Gastrocnemius medialis (tissue), 4 donors: ENCODE data around the gene BCR. TPM values are rescaled to one million over a fixed set of nuclear protein-coding genes. Genes with fewer than 3 reads are reported as not detected.

Experiments
- ATAC-seq, 2 donors: fragments of 150-250 bp; one replicate each; pipeline ENCODE4 v1.9.1; 2016
- DNase-seq, 2 donors: peaks; one replicate each; pipeline ENCODE4 v3.0.0-alpha.2; 2019
- H3K27ac ChIP-seq, 4 donors: fragments of 200-600 bp; sonication (generic); 1 replicate in 1 of 4; 2 replicates in 3 of 4; pipeline ENCODE4 v1.5.1; 2016 to 2018; ENCODE audit warnings: mild to moderate bottlenecking in 2 of 4, moderate library complexity in 1 of 4
- H3K27me3 ChIP-seq, 3 donors: fragments of 200-600 bp; sonication (generic) in 2 of 3; 1 replicate in 1 of 3; 2 replicates in 2 of 3; pipeline versions ENCODE4 v1.5.1 to v1.6.0; 2016 to 2019; ENCODE audit warnings: mild to moderate bottlenecking in 1 of 3, moderate library complexity in 1 of 3
- H3K36me3 ChIP-seq, 2 donors: fragments of 200-600 bp; sonication (generic) in 1 of 2; one replicate each; pipeline ENCODE4 v1.5.1; 2017 to 2018
- H3K4me1 ChIP-seq, 2 donors: fragments of 200-600 bp; sonication (generic) in 1 of 2; one replicate each; pipeline ENCODE4 v1.5.1; 2016 to 2017; ENCODE audit warnings: mild to moderate bottlenecking in 2 of 2
- H3K4me3 ChIP-seq, 4 donors: fragments of 200-600 bp; sonication (generic) in 3 of 4; 1 replicate in 1 of 4; 2 replicates in 3 of 4; pipeline ENCODE4 v1.5.1; 2016 to 2019; ENCODE audit warnings: mild to moderate bottlenecking in 2 of 4
- H3K9me3 ChIP-seq, 3 donors: fragments of 200-600 bp; sonication (generic) in 2 of 3; 1 replicate in 1 of 3; 2 replicates in 2 of 3; pipeline ENCODE4 v1.5.1; 2016 to 2019
- CTCF ChIP-seq, 5 experiments: fragments of 450-650 bp in 3 of 5; fragments of 200-600 bp in 2 of 5; sonication (generic) in 2 of 5; IDR thresholded peaks in 4 of 5; conservative IDR thresholded peaks in 1 of 5; 1 replicate in 4 of 5; 2 replicates in 1 of 5; pipeline ENCODE4 v1.5.1; 2016 to 2019; ENCODE audit warnings: antibody characterized with exemption in 5 of 5, mild to moderate bottlenecking in 3 of 5, moderate library complexity in 3 of 5
- POLR2A ChIP-seq, 2 donors: fragments of 450-650 bp; IDR thresholded peaks; one replicate each; pipeline ENCODE4 v1.6.1; 2017; ENCODE audit warnings: antibody characterized with exemption in 2 of 2, mild to moderate bottlenecking in 2 of 2, moderate library complexity in 2 of 2
- in situ Hi-C, 4 donors: fragments of 200-750 bp; cut with MboI; loops; one replicate each; pipeline versions ENCODE4 v1.15.0 to v1.8.0; 2017; ENCODE audit warnings: low sequenced_read_pairs in 4 of 4
- intact Hi-C: fragments of 100-400 bp; cut with DNase I; formaldehyde crosslinking; loops from one replicate; pipeline ENCODE4 v1.15.1; 2023; ENCODE audit warnings: low total_unique reads
- total RNA-seq, 4 donors: library from RNA; depleted of rRNA; stranded (reverse); fragments of >200 nt; gene quantifications; one replicate each; pipeline versions ENCODE4 v1.1.0 to v1.2.3, GENCODE V29; 2016

BCR gene
- total RNA-seq, 4 donors from 2014 or later: 10.3 to 13.0 (median 12.4) TPM

DNA sequence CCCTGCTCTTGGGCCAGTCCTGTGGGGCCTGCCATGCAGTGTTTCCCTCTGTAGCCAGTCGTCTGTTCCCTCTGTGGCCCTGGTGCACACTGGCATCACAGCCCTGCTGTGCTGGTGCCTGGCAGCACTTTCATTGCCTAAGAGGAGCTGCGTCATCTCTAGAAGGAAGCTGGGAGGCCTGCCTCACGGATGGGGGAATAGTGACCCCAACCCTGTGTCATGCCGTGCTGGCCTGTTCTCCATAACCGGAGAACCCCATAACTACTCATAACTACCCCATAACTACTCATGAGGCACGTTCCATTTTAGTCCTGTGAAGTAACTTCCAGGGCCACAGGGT, 21.0 kb upstream of the BCR start:
- DNase-seq (no peak), ATAC-seq (no peak)
- Histone ChIP-seq H3K9me3 (no peaks in the 10 kb centered on the region), H3K27me3 (no peaks in the 10 kb centered on the region), H3K4me3 (no peak overlapping the region), H3K27ac (no peak overlapping the region), H3K4me1 (no peaks in the 10 kb centered on the region), H3K36me3 (no peaks in the 10 kb centered on the region)
- intact Hi-C loops: no loop called here
- in situ Hi-C loops: no loop called here
- no peak for TF ChIP-seq CTCF (IDR thresholded peaks at IDR 0.05 in 4 of 5, conservative IDR thresholded peaks at IDR 0.05 in 1 of 5)
- TF ChIP-seq POLR2A (IDR thresholded peaks at IDR 0.05): no peak

DNA sequence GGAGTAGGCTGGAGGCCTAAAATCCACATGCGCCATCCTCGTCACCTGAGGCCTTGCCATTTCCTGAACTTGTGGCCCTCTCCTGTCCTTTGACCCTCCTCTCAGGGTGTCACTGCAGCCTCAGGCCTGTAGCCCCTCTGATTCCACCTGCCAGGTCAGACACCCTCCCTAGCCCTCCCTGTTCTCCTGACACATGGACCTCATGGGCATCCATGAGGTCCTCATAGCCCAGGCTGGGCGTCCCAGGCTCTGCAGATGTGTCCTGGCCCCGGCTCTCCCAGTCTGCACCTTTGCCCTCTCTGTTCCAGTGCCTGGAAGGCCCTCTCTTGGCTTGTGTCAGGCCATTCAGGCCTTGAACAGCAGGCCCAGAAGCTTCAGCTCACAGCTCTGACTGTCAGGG, 19.3 kb upstream of the BCR start:
- TF ChIP-seq CTCF (IDR thresholded peaks at IDR 0.05 in 4 of 5, conservative IDR thresholded peaks at IDR 0.05 in 1 of 5) (no peak), POLR2A (IDR thresholded peaks at IDR 0.05) (no peak)
- Histone ChIP-seq H3K27me3 (no peaks in the 10 kb centered on the region), H3K4me1 (no peaks in the 10 kb centered on the region), H3K27ac (no peak overlapping the region), H3K36me3 (no peaks in the 10 kb centered on the region), H3K9me3 (no peaks in the 10 kb centered on the region), H3K4me3 (no peak overlapping the region)
- in situ Hi-C loops: no loop called here
- ATAC-seq (no peak), DNase-seq (no peak)
- intact Hi-C loops: no loop called here

DNA sequence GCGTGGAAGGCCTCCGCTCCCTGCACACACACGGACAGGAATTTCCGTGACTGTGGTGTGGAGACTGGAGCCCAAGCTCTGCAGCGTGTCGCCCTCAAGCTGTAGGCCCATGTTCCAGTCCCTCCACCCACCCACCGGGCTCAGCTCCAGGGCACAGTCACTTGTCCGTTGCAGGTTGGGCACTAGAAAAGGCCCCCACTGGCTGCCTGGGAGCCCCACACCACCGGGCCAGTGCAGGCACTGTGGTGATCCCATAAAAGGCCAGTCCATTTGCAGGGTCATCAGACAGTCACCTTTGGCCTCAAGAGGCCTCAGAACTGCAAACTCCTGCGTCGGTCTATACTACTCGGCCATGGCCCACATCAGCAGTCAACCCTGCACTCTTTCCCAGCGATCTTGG, 18.7 kb upstream of the BCR start:
- H3K4me1 ChIP-seq: no peaks in the 10 kb centered on the region
- ATAC-seq: no peak
- DNase-seq: no peak
- H3K27ac ChIP-seq: no peak overlapping the region
- in situ Hi-C loops (no loop called here), intact Hi-C loops (no loop called here)
- TF ChIP-seq CTCF (IDR thresholded peaks at IDR 0.05 in 4 of 5, conservative IDR thresholded peaks at IDR 0.05 in 1 of 5) (no peak), POLR2A (IDR thresholded peaks at IDR 0.05) (no peak)
- H3K27me3 ChIP-seq: no peaks in the 10 kb centered on the region
- no peaks in the 10 kb centered on the region for H3K36me3 ChIP-seq
- H3K9me3 ChIP-seq: no peaks in the 10 kb centered on the region
- H3K4me3 ChIP-seq: no peak overlapping the region

- peak in 1 of 2 donors; percentile 26 for ATAC-seq
- H3K9me3 ChIP-seq: no peaks in the 10 kb centered on the region
- no peaks in the 10 kb centered on the region for H3K4me1 ChIP-seq
- H3K4me3 ChIP-seq: no peak overlapping the region
- H3K27ac ChIP-seq: no peak overlapping the region
- TF ChIP-seq CTCF (IDR thresholded peaks at IDR 0.05 in 4 of 5, conservative IDR thresholded peaks at IDR 0.05 in 1 of 5) (no peak), POLR2A (IDR thresholded peaks at IDR 0.05) (no peak)
- H3K27me3 ChIP-seq: no peaks in the 10 kb centered on the region
- no peak for DNase-seq
- in situ Hi-C loops (no loop called here), intact Hi-C loops (no loop called here)
- H3K36me3 ChIP-seq: no peaks in the 10 kb centered on the region
Measured at GRCh38 chr22:23163665-23164064, 16.6 kb upstream of the BCR start.

DNA sequence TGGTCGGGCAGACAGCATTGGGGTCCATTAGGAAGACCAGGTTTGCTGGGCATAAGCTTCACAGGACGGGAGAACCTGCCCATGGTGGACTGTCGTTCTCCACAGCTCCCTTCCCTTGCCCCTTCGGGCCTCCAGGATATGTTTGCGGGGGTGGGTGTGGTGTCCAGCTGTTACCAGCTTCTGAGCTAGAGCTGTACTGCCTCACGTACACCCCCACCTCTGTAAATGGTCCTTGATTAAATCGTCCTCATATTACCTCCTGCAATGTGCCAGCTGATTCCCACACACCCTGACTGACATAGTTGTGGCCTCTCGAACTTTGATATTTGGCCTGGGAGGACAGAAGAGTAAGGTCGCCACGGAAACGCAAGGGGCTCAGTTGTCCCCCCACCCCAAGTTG, 16.2 kb upstream of the BCR start:
- no peaks in the 10 kb centered on the region for H3K36me3 ChIP-seq
- intact Hi-C loops (no loop called here), in situ Hi-C loops (no loop called here)
- TF ChIP-seq POLR2A (IDR thresholded peaks at IDR 0.05) (no peak), CTCF (IDR thresholded peaks at IDR 0.05 in 4 of 5, conservative IDR thresholded peaks at IDR 0.05 in 1 of 5) (no peak)
- no peaks in the 10 kb centered on the region for H3K4me1 ChIP-seq
- ATAC-seq (no peak), DNase-seq (no peak)
- no peaks in the 10 kb centered on the region for H3K9me3 ChIP-seq
- no peak overlapping the region for H3K27ac ChIP-seq
- H3K4me3 ChIP-seq: no peak overlapping the region
- H3K27me3 ChIP-seq: no peaks in the 10 kb centered on the region
